ENCODE data around the gene B3GNT5. TPM values are rescaled to one million over a fixed set of nuclear protein-coding genes. Genes with fewer than 3 reads are reported as not detected.

B3GNT5 gene
- total RNA-seq, 3 donors from 2014 or later, result 3.0 to 12.1 (median 6.2) TPM

DNA sequence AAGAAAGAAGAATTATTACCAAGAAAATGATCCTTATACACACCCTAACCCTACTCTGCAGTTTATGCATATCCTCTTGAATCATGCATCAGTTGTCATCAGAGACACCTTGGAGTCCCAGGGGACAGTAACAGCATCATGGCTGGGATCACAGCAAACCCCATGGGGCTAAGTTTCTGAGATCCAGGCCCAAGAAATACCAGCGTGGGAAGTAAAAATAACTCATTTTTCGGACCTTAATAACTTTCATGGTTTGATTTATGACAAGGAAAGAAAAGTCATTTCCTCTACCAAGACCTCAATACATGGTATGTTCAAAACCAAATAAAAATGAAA, 38.8 kb upstream of the B3GNT5 start:
- Histone ChIP-seq H3K27me3 (no peaks in the 10 kb centered on the region), H3K27ac (no peak overlapping the region), H3K4me1 (no peaks in the 10 kb centered on the region), H3K36me3 (no peaks in the 10 kb centered on the region), H3K4me3 (no peak overlapping the region), H3K9me3 (no peaks in the 10 kb centered on the region)
- intact Hi-C loops (cut with DNase I; ENCODE audit: low total_unique reads), result no loop called here
- no peak for DNase-seq (ENCODE audit: low spot score in 2 of 2)
- TF ChIP-seq, protein P1, sequence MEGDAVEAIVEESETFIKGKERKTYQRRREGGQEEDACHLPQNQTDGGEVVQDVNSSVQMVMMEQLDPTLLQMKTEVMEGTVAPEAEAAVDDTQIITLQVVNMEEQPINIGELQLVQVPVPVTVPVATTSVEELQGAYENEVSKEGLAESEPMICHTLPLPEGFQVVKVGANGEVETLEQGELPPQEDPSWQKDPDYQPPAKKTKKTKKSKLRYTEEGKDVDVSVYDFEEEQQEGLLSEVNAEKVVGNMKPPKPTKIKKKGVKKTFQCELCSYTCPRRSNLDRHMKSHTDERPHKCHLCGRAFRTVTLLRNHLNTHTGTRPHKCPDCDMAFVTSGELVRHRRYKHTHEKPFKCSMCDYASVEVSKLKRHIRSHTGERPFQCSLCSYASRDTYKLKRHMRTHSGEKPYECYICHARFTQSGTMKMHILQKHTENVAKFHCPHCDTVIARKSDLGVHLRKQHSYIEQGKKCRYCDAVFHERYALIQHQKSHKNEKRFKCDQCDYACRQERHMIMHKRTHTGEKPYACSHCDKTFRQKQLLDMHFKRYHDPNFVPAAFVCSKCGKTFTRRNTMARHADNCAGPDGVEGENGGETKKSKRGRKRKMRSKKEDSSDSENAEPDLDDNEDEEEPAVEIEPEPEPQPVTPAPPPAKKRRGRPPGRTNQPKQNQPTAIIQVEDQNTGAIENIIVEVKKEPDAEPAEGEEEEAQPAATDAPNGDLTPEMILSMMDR (IDR thresholded peaks at IDR 0.05), result no peak
- no peak for TF ChIP-seq POLR2AphosphoS5 (IDR thresholded peaks at IDR 0.05)
- no peak for TF ChIP-seq POLR2A (IDR thresholded peaks at IDR 0.05)

DNA sequence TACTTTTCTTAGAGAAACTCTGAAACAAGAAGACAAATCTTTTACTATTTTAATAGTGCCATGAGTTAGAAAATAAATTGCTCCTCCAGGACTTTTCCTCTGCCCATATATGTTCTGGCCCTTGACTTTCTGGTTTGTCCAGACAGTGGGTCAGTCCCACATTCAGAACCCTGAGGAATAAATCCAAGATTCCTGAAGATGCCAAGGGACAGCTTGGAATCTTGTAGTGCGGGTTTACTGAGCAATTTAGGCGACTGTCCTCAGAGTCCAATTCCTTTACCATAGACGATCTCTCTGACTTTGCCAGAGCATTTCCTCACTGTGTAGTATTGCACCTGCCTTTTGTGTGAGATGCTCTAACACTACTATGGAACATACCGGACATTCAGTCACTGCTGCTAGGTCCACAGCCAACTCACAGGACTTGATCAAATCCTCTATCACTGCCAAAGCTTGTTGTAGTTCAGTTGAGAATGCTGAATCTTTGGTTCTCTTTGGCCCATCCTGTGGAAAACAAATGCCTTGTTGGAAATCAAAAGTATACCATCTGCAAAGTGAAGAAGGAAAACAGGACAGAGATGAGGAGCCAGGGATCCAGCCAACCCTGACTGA, 37.4 kb upstream of the B3GNT5 start:
- no peak for DNase-seq (ENCODE audit: low spot score in 2 of 2)
- H3K27me3 ChIP-seq, result no peaks in the 10 kb centered on the region
- intact Hi-C loops (cut with DNase I; ENCODE audit: low total_unique reads), result no loop called here
- H3K27ac ChIP-seq, result no peak overlapping the region
- no peak overlapping the region for H3K4me3 ChIP-seq
- H3K4me1 ChIP-seq, result no peaks in the 10 kb centered on the region
- H3K9me3 ChIP-seq, result no peaks in the 10 kb centered on the region
- TF ChIP-seq POLR2A (IDR thresholded peaks at IDR 0.05), result no peak
- TF ChIP-seq, protein P1 (IDR thresholded peaks at IDR 0.05), result no peak
- no peak for TF ChIP-seq POLR2AphosphoS5 (IDR thresholded peaks at IDR 0.05)
- no peaks in the 10 kb centered on the region for H3K36me3 ChIP-seq

DNA sequence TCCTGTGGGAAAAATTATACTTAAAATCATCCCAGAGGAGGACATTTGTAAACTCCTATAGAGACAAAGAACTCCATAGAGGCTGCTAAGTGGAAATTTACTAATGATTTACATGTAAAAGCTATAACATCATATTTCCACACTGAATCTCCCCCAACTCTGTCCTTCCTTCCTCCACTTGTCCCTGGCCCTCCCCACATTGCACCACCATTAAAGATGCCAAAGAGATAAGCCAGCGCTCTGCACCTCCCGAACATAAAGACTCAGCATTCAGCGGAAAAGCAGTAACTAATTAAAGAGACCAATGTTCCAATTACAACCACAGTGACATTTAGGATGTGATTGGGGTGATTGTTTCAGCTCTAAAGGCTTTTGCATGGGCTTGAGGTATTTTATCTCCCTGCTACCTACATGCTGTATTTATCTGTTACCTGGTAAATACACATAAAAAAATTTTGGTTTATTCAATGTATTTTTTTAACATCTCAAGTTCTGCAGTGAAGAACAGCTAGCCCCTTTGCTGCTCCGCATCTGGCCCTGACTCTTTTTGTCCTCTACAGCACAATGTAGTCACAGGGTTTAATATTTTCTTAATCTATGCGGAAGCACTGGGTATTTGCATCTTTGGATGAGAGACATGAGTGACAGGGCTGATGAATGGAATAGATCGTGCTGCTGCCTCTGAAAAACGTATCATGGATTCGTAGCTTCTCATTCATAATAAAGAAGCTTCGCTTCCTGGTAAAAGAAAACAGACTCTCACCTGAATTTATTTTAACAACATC, 35.3 kb upstream of the B3GNT5 start:
- DNase-seq (ENCODE audit: low spot score in 2 of 2), result no peak
- intact Hi-C loops (cut with DNase I; ENCODE audit: low total_unique reads), result no loop called here

DNA sequence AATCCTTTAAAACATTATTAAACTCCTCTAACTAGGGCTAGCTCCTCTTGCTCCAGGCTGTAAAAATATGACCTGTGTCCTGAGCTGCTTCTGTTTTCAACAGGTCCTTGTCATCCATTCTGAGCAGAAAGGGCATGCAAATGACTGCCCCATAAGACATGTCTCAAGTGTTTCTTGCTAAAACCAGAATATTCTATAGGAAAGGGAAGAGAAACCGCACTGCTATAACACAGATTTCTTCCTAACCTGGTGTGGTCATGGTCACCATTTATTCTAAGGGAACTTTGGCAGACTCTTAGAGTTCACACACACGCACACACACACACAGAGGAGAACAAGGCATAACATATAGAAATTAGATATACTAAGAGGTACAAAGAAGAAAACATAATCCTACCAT, 34.2 kb upstream of the B3GNT5 start:
- Histone ChIP-seq H3K27me3 (no peaks in the 10 kb centered on the region), H3K4me3 (no peak overlapping the region), H3K36me3 (no peaks in the 10 kb centered on the region), H3K9me3 (no peaks in the 10 kb centered on the region), H3K4me1 (no peaks in the 10 kb centered on the region), H3K27ac (no peak overlapping the region)
- no peak for DNase-seq (ENCODE audit: low spot score in 2 of 2)
- intact Hi-C loops (cut with DNase I; ENCODE audit: low total_unique reads), result no loop called here
- TF ChIP-seq POLR2AphosphoS5 (IDR thresholded peaks at IDR 0.05) (no peak), POLR2A (IDR thresholded peaks at IDR 0.05) (no peak)
- TF ChIP-seq, protein P1 (IDR thresholded peaks at IDR 0.05), result no peak

More for the DNA sequence above, 35.3 kb upstream of the B3GNT5 start:
- H3K27me3 ChIP-seq, result no peaks in the 10 kb centered on the region
- H3K4me1 ChIP-seq, result no peaks in the 10 kb centered on the region
- H3K4me3 ChIP-seq, result no peak overlapping the region
- no peaks in the 10 kb centered on the region for H3K9me3 ChIP-seq
- TF ChIP-seq POLR2AphosphoS5 (IDR thresholded peaks at IDR 0.05), result no peak
- TF ChIP-seq, protein P1 (IDR thresholded peaks at IDR 0.05), result no peak
- no peak for TF ChIP-seq POLR2A (IDR thresholded peaks at IDR 0.05)
- H3K27ac ChIP-seq, result no peak overlapping the region
- no peaks in the 10 kb centered on the region for H3K36me3 ChIP-seq

DNA sequence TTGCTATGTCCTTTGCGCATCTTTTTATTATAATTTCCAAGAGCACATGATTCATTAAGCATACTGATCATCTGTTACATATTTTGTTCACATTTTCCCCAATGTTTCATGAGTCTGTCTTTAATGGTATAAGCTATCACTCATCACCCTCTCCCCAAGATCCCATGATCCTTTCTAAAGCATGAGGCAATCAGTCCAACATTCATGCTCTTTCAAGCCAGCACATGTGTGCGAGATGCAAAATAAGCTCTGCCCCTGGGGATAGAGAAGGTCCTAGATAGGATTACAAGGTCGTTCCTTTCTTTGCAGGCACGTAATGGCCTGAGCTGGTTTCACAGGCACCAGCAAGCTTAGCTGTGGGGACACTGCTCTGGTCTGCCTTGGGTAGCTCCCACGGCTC, 32.2 kb upstream of the B3GNT5 start:
- H3K9me3 ChIP-seq, result no peaks in the 10 kb centered on the region
- H3K27ac ChIP-seq, result no peak overlapping the region
- TF ChIP-seq POLR2A (IDR thresholded peaks at IDR 0.05) (no peak), POLR2AphosphoS5 (IDR thresholded peaks at IDR 0.05) (no peak)
- TF ChIP-seq, protein P1 (IDR thresholded peaks at IDR 0.05), result no peak
- no peaks in the 10 kb centered on the region for H3K27me3 ChIP-seq
- no peak for DNase-seq (ENCODE audit: low spot score in 2 of 2)
- no peaks in the 10 kb centered on the region for H3K36me3 ChIP-seq
- H3K4me3 ChIP-seq, result no peak overlapping the region
- intact Hi-C loops (cut with DNase I; ENCODE audit: low total_unique reads), result no loop called here
- H3K4me1 ChIP-seq, result no peaks in the 10 kb centered on the region

All from breast epithelium (tissue), 4 donors.